ENCODE results near the gene GRIK3.

Gene GRIK3

GRCh38 chr1:36836916-36837315, 197.4 kb downstream of the GRIK3 start:
- H3K4me3 ChIP-seq (ENCODE audit: low read depth, low read length), result no peak overlapping the region
- DNase-seq (ENCODE audit: low read depth), result no peak
- TF ChIP-seq CTCF (IDR thresholded peaks at IDR 0.05; ENCODE audit: insufficient read depth, low read depth, low read length, missing control alignments), result no peak

GRCh38 chr1:36836196-36836883, 198.0 kb downstream of the GRIK3 start:
- DNase-seq (ENCODE audit: low read depth), result no peak
- no peak for TF ChIP-seq CTCF (IDR thresholded peaks at IDR 0.05; ENCODE audit: insufficient read depth, low read depth, low read length, missing control alignments)
- no peak overlapping the region for H3K4me3 ChIP-seq (ENCODE audit: low read depth, low read length)

GRCh38 chr1:36835696-36836095, 198.6 kb downstream of the GRIK3 start:
- DNase-seq (ENCODE audit: low read depth), result no peak
- no peak for TF ChIP-seq CTCF (IDR thresholded peaks at IDR 0.05; ENCODE audit: insufficient read depth, low read depth, low read length, missing control alignments)
- no peak overlapping the region for H3K4me3 ChIP-seq (ENCODE audit: low read depth, low read length)

DNA sequence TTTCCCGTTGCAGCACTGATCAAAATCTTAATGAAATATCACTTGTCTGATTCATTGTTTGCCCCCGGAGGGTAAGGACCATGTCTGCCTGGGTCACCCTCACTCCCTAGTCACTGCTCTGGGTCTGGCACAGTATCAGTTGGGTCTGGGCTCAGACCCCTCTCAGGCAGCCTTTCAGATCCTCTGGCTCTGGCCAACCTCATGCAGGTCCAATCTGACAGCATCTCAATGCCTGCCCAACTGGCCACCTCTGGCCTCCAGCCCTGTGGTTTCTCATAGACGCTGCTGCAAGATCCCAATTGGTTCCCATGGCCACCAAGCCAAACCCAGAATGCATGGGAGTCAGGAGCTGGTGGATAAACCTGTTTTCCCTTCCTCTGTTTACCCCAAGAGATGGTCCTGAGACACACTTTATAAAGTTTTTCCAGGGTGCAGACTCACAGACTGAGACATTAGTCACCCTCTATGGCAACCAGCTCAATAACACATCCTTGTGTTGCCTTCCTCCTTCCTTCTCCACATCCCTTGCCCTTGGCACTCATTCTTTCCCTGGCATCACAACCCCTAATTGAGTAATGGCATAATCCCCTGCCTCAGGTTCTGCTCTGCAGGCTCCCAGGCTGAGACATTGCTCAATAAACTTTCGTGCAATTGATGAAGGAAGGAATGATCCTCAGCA, 199.2 kb downstream of the GRIK3 start:
- no peak for DNase-seq (ENCODE audit: low read depth)

GRCh38 chr1:36834586-36834985, 199.7 kb downstream of the GRIK3 start:
- no peak for TF ChIP-seq CTCF (IDR thresholded peaks at IDR 0.05; ENCODE audit: insufficient read depth, low read depth, low read length, missing control alignments)
- no peak overlapping the region for H3K4me3 ChIP-seq (ENCODE audit: low read depth, low read length)
- DNase-seq (ENCODE audit: low read depth), result no peak

More for the DNA sequence above, 199.2 kb downstream of the GRIK3 start:
- H3K4me3 ChIP-seq (ENCODE audit: low read depth, low read length), result no peak overlapping the region
- no peak for TF ChIP-seq CTCF (IDR thresholded peaks at IDR 0.05; ENCODE audit: insufficient read depth, low read depth, low read length, missing control alignments)

DNA sequence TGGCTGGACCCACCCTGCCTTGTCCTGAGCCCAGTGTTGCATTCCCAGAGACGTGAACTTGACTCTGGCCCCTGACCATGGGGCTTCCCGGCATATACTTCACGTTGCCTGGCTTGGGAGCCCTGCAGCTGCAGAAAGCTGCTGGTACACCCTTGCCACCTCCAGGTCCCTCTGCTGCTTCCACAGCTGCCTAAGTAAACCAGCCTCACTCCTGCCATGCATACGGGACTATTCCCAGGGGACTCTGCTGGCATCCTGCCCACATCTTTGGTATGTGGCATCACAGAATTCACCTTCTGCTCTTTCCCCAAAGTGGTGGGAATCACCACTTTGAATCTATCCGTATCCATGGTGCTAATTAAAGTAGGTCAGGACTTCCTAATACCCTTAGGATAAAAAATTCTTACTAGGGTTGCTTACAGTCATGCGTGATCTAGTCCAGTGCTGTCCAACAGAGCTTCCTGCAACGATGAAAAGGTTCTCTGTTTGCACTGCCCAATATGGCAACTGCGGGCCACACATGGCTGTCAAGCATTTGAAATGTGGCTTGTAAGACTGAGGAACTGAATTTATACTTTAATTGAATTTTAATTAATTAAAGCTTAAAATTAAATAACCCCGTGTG, 203.0 kb downstream of the GRIK3 start:
- no peak for TF ChIP-seq CTCF (IDR thresholded peaks at IDR 0.05; ENCODE audit: insufficient read depth, low read depth, low read length, missing control alignments)
- no peak for DNase-seq (ENCODE audit: low read depth)
- no peak overlapping the region for H3K4me3 ChIP-seq (ENCODE audit: low read depth, low read length)
